GM23338 (cell line): ENCODE measurements around the gene KCNT2. TPM values are rescaled to one million over a fixed set of nuclear protein-coding genes. Genes with fewer than 3 reads are reported as not detected.

Experiments used
- ATAC-seq: fragments of 200-7000 bp; cut with Tn5 transposase; 3 replicates; pipeline ENCODE4 v1.9.1; 2020
- DNase-seq: peaks from one replicate; pipeline ENCODE4 v3.0.0-alpha.2; 2015; ENCODE audit warnings: low spot score
- H2AFZ ChIP-seq: fragments of 200-600 bp; sonication (generic); 2 replicates; pipeline ENCODE4 v1.8.0; 2016; ENCODE audit warnings: antibody characterized with exemption, mild to moderate bottlenecking, moderate library complexity
- H3F3A ChIP-seq: fragments of 200-600 bp; sonication (generic); replicated peaks from 2 replicates; pipeline ENCODE4 v1.8.0; 2017; ENCODE audit warnings: antibody characterized with exemption, mixed run types, low read depth
- H3K27ac ChIP-seq: fragments of 200-600 bp; sonication (generic); 2 replicates; pipeline ENCODE4 v1.6.1; 2016; ENCODE audit warnings: low read depth
- H3K27me3 ChIP-seq: fragments of 200-600 bp; sonication (generic); 2 replicates; pipeline ENCODE4 v1.8.0; 2016; ENCODE audit warnings: mild to moderate bottlenecking, mixed run types, moderate library complexity; ENCODE audit not compliant: insufficient read depth
- H3K36me3 ChIP-seq: fragments of 200-600 bp; sonication (generic); 2 replicates; pipeline ENCODE4 v1.8.0; 2016; ENCODE audit warnings: mild to moderate bottlenecking; ENCODE audit not compliant: insufficient read depth
- H3K4me1 ChIP-seq: fragments of 200-600 bp; sonication (generic); 2 replicates; pipeline ENCODE4 v1.8.0; 2016; ENCODE audit warnings: mild to moderate bottlenecking, moderate library complexity; ENCODE audit not compliant: insufficient read depth
- H3K4me2 ChIP-seq: fragments of 200-600 bp; sonication (generic); 2 replicates; pipeline ENCODE4 v1.7.1; 2017; ENCODE audit warnings: mixed run types
- H3K4me3 ChIP-seq: fragments of 200-600 bp; sonication (generic); 2 replicates; pipeline ENCODE4 v1.6.1; 2016; ENCODE audit warnings: mixed run types
- H3K79me2 ChIP-seq: fragments of 200-600 bp; sonication (generic); replicated peaks from 2 replicates; pipeline ENCODE4 v1.8.0; 2017; ENCODE audit warnings: mild to moderate bottlenecking; ENCODE audit not compliant: insufficient read depth
- H3K9me2 ChIP-seq: fragments of 200-600 bp; sonication (generic); 2 replicates; pipeline ENCODE4 v1.8.0; 2017; ENCODE audit not compliant: insufficient read depth
- H4K20me1 ChIP-seq: fragments of 200-600 bp; sonication (generic); replicated peaks from 2 replicates; pipeline ENCODE4 v1.8.0; 2017; ENCODE audit warnings: mild to moderate bottlenecking; ENCODE audit not compliant: insufficient read depth
- H3K27ac Mint-ChIP-seq: 2 replicates; pipeline ENCODE4 v1.8.0; 2020; ENCODE audit warnings: inconsistent platforms, mild to moderate bottlenecking, moderate library complexity, mixed read lengths
- H3K27me3 Mint-ChIP-seq: 3 replicates; pipeline ENCODE4 v1.8.0; 2022; ENCODE audit warnings: low read depth, mild to moderate bottlenecking, moderate library complexity, mixed read lengths, inconsistent platforms; ENCODE audit not compliant: insufficient read depth, poor library complexity
- H3K36me3 Mint-ChIP-seq: 3 replicates; pipeline ENCODE4 v1.8.0; 2021; ENCODE audit warnings: low read depth, mild to moderate bottlenecking, inconsistent platforms, moderate library complexity, mixed read lengths
- H3K4me1 Mint-ChIP-seq: 3 replicates; pipeline ENCODE4 v1.8.0; 2020; ENCODE audit warnings: mild to moderate bottlenecking, inconsistent platforms, mixed read lengths
- H3K4me3 Mint-ChIP-seq: 3 replicates; pipeline ENCODE4 v1.8.0; 2021; ENCODE audit warnings: moderate library complexity, mild to moderate bottlenecking, inconsistent platforms, mixed read lengths
- H3K9me3 Mint-ChIP-seq: 3 replicates; pipeline ENCODE4 v1.8.0; 2020; ENCODE audit warnings: moderate library complexity, mild to moderate bottlenecking, inconsistent platforms, mixed read lengths
- CREB1 ChIP-seq: fragments of 250-450 bp; sonication (Bioruptor Pico); IDR thresholded peaks from 2 replicates; pipeline ENCODE4 v1.5.0; 2020; ENCODE audit warnings: low read depth, mild to moderate bottlenecking, moderate library complexity
- EZH2 ChIP-seq: fragments of 200-600 bp; sonication (generic); IDR thresholded peaks from one replicate; pipeline ENCODE4 v1.8.0; 2017; ENCODE audit warnings: antibody characterized with exemption, mild to moderate bottlenecking, low read depth; ENCODE audit not compliant: unreplicated experiment
- EZH2phosphoT487 ChIP-seq: fragments of 200-600 bp; sonication (generic); IDR thresholded peaks from one replicate; pipeline ENCODE4 v1.8.1; 2018; ENCODE audit warnings: antibody characterized with exemption; ENCODE audit not compliant: unreplicated experiment
- JUNB ChIP-seq: IDR thresholded peaks from one replicate; pipeline ENCODE4 v1.6.1; 2016; ENCODE audit warnings: antibody characterized with exemption; ENCODE audit not compliant: unreplicated experiment
- NANOG ChIP-seq: IDR thresholded peaks from 2 replicates; pipeline ENCODE4 v1.6.1; 2016; ENCODE audit warnings: antibody characterized with exemption, borderline replicate concordance
- POLR2AphosphoS5 ChIP-seq: IDR thresholded peaks from 2 replicates; pipeline ENCODE4 v1.6.1; 2016; ENCODE audit warnings: antibody characterized with exemption, low read depth
- STAT1 ChIP-seq: IDR thresholded peaks from one replicate; pipeline ENCODE4 v1.6.1; 2016; ENCODE audit warnings: antibody characterized with exemption; ENCODE audit not compliant: unreplicated experiment
- ZNF114 ChIP-seq: fragments of 250-450 bp; sonication (Bioruptor Pico); IDR thresholded peaks from 2 replicates; pipeline ENCODE4 v1.5.0; 2020; ENCODE audit warnings: mild to moderate bottlenecking, moderate library complexity
- ZNF331 ChIP-seq: fragments of 250-450 bp; sonication (Bioruptor Pico); IDR thresholded peaks from 2 replicates; pipeline ENCODE4 v1.5.0; 2020; ENCODE audit warnings: low read depth, mild to moderate bottlenecking, moderate library complexity
- polyA plus RNA-seq: library from polyadenylated mRNA; unstranded; fragments of >200 nt; fragmentation: Nextera tagmentation; extraction: Ambion mirVana; gene quantifications from 2 replicates; pipeline ENCODE4 v1.2.1, GENCODE V29; 2016
- total RNA-seq: library from RNA; depleted of rRNA; stranded (reverse); fragments of >200 nt; shearing (Covaris generic); gene quantifications from 2 replicates; pipeline ENCODE4 v1.2.3, GENCODE V29; 2014
- TF ChIP-seq, protein P1 (sequence below), 2 experiments: fragments of 200-600 bp in 1 of 2; sonication (generic) in 1 of 2; conservative IDR thresholded peaks; 2 replicates each; pipeline versions ENCODE4 v1.5.1 to v1.6.1; 2016 to 2017; ENCODE audit warnings: antibody characterized with exemption in 2 of 2, low read depth in 2 of 2, mild to moderate bottlenecking in 2 of 2, moderate library complexity in 1 of 2
- TF ChIP-seq, protein P2 (sequence below): fragments of 250-450 bp; sonication (Bioruptor Pico); IDR thresholded peaks from 2 replicates; pipeline ENCODE4 v1.5.0; 2020; ENCODE audit warnings: mild to moderate bottlenecking, moderate library complexity
- TF ChIP-seq, protein P3 (sequence below): IDR thresholded peaks from 2 replicates; pipeline ENCODE4 v1.6.1; 2016; ENCODE audit warnings: antibody characterized with exemption
- TF ChIP-seq, protein P4 (sequence below): IDR thresholded peaks from one replicate; pipeline ENCODE4 v1.6.1; 2018; ENCODE audit warnings: antibody characterized with exemption; ENCODE audit not compliant: unreplicated experiment

KCNT2 gene
- total and polyA plus RNA-seq, 2 experiments from 2014 or later: 5.4 to 13.4 TPM

DNA sequence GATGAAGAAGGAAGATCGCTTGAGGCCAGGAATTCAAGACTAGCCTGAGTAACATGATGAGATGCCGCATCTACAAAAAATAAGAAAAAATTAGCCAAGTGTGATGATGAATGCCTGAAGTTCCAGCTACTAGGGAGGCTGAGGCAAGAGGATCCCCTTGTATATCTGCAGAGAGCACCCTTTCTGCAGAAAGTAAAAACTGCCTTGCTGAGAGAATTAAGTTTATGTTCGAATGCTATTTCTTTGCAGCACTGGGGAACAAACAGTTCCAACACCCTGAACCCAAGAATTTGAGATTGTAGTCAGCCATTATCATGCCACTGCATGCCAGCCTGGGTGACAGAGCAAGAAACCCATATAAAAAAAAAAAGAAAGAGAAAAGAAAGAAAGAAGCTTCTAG lies 20.6 kb upstream of the KCNT2 start:
- Histone ChIP-seq H3K27me3 (no peaks in the 10 kb centered on the region), H3K36me3 (peaks cover 4% of the 10 kb centered on the region; the same call in 1 of the 2 replicates), H4K20me1 (no peaks in the 10 kb centered on the region), H3K4me1 (no peaks in the 10 kb centered on the region), H3K4me3 (no peak overlapping the region), H3K27ac (no peak overlapping the region), H2AFZ (no peak overlapping the region), H3K4me2 (no peak overlapping the region), H3K79me2 (no peaks in the 10 kb centered on the region), H3K9me2 (no peaks in the 10 kb centered on the region), H3F3A (no peaks in the 10 kb centered on the region)
- H3K4me3 Mint-ChIP-seq: no peak overlapping the region
- no peak for ATAC-seq
- TF ChIP-seq POLR2AphosphoS5 (no peak), JUNB (no peak), NANOG (no peak), STAT1 (no peak), ZNF331 (CRISPR knock-in tag) (no peak), EZH2 (no peak), EZH2phosphoT487 (no peak), CREB1 (CRISPR knock-in tag) (no peak), ZNF114 (CRISPR knock-in tag) (no peak)
- TF ChIP-seq, protein P1, sequence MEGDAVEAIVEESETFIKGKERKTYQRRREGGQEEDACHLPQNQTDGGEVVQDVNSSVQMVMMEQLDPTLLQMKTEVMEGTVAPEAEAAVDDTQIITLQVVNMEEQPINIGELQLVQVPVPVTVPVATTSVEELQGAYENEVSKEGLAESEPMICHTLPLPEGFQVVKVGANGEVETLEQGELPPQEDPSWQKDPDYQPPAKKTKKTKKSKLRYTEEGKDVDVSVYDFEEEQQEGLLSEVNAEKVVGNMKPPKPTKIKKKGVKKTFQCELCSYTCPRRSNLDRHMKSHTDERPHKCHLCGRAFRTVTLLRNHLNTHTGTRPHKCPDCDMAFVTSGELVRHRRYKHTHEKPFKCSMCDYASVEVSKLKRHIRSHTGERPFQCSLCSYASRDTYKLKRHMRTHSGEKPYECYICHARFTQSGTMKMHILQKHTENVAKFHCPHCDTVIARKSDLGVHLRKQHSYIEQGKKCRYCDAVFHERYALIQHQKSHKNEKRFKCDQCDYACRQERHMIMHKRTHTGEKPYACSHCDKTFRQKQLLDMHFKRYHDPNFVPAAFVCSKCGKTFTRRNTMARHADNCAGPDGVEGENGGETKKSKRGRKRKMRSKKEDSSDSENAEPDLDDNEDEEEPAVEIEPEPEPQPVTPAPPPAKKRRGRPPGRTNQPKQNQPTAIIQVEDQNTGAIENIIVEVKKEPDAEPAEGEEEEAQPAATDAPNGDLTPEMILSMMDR (conservative IDR thresholded peaks at IDR 0.05; ENCODE audit: low read depth in 2 of 2): no peak
- TF ChIP-seq, protein P2, sequence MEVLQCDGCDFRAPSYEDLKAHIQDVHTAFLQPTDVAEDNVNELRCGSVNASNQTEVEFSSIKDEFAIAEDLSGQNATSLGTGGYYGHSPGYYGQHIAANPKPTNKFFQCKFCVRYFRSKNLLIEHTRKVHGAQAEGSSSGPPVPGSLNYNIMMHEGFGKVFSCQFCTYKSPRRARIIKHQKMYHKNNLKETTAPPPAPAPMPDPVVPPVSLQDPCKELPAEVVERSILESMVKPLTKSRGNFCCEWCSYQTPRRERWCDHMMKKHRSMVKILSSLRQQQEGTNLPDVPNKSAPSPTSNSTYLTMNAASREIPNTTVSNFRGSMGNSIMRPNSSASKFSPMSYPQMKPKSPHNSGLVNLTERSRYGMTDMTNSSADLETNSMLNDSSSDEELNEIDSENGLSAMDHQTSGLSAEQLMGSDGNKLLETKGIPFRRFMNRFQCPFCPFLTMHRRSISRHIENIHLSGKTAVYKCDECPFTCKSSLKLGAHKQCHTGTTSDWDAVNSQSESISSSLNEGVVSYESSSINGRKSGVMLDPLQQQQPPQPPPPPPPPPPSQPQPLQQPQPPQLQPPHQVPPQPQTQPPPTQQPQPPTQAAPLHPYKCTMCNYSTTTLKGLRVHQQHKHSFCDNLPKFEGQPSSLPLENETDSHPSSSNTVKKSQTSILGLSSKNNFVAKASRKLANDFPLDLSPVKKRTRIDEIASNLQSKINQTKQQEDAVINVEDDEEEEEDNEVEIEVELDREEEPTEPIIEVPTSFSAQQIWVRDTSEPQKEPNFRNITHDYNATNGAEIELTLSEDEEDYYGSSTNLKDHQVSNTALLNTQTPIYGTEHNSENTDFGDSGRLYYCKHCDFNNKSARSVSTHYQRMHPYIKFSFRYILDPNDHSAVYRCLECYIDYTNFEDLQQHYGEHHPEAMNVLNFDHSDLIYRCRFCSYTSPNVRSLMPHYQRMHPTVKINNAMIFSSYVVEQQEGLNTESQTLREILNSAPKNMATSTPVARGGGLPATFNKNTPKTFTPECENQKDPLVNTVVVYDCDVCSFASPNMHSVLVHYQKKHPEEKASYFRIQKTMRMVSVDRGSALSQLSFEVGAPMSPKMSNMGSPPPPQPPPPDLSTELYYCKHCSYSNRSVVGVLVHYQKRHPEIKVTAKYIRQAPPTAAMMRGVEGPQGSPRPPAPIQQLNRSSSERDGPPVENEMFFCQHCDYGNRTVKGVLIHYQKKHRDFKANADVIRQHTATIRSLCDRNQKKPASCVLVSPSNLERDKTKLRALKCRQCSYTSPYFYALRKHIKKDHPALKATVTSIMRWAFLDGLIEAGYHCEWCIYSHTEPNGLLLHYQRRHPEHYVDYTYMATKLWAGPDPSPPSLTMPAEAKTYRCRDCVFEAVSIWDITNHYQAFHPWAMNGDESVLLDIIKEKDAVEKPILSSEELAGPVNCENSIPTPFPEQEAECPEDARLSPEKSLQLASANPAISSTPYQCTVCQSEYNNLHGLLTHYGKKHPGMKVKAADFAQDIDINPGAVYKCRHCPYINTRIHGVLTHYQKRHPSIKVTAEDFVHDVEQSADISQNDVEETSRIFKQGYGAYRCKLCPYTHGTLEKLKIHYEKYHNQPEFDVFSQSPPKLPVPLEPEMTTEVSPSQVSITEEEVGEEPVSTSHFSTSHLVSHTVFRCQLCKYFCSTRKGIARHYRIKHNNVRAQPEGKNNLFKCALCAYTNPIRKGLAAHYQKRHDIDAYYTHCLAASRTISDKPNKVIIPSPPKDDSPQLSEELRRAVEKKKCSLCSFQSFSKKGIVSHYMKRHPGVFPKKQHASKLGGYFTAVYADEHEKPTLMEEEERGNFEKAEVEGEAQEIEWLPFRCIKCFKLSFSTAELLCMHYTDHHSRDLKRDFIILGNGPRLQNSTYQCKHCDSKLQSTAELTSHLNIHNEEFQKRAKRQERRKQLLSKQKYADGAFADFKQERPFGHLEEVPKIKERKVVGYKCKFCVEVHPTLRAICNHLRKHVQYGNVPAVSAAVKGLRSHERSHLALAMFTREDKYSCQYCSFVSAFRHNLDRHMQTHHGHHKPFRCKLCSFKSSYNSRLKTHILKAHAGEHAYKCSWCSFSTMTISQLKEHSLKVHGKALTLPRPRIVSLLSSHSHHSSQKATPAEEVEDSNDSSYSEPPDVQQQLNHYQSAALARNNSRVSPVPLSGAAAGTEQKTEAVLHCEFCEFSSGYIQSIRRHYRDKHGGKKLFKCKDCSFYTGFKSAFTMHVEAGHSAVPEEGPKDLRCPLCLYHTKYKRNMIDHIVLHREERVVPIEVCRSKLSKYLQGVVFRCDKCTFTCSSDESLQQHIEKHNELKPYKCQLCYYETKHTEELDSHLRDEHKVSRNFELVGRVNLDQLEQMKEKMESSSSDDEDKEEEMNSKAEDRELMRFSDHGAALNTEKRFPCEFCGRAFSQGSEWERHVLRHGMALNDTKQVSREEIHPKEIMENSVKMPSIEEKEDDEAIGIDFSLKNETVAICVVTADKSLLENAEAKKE (CRISPR knock-in tag): no peak
- TF ChIP-seq, protein P3, sequence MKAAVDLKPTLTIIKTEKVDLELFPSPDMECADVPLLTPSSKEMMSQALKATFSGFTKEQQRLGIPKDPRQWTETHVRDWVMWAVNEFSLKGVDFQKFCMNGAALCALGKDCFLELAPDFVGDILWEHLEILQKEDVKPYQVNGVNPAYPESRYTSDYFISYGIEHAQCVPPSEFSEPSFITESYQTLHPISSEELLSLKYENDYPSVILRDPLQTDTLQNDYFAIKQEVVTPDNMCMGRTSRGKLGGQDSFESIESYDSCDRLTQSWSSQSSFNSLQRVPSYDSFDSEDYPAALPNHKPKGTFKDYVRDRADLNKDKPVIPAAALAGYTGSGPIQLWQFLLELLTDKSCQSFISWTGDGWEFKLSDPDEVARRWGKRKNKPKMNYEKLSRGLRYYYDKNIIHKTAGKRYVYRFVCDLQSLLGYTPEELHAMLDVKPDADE: no peak
- TF ChIP-seq, protein P4, sequence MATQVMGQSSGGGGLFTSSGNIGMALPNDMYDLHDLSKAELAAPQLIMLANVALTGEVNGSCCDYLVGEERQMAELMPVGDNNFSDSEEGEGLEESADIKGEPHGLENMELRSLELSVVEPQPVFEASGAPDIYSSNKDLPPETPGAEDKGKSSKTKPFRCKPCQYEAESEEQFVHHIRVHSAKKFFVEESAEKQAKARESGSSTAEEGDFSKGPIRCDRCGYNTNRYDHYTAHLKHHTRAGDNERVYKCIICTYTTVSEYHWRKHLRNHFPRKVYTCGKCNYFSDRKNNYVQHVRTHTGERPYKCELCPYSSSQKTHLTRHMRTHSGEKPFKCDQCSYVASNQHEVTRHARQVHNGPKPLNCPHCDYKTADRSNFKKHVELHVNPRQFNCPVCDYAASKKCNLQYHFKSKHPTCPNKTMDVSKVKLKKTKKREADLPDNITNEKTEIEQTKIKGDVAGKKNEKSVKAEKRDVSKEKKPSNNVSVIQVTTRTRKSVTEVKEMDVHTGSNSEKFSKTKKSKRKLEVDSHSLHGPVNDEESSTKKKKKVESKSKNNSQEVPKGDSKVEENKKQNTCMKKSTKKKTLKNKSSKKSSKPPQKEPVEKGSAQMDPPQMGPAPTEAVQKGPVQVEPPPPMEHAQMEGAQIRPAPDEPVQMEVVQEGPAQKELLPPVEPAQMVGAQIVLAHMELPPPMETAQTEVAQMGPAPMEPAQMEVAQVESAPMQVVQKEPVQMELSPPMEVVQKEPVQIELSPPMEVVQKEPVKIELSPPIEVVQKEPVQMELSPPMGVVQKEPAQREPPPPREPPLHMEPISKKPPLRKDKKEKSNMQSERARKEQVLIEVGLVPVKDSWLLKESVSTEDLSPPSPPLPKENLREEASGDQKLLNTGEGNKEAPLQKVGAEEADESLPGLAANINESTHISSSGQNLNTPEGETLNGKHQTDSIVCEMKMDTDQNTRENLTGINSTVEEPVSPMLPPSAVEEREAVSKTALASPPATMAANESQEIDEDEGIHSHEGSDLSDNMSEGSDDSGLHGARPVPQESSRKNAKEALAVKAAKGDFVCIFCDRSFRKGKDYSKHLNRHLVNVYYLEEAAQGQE: no peak
- peaks cover 2% of the 10 kb centered on the region; the same call in 1 of the 3 replicates for H3K4me1 Mint-ChIP-seq
- no peaks in the 10 kb centered on the region for H3K27me3 Mint-ChIP-seq
- peaks cover 19% of the 10 kb centered on the region for H3K9me3 Mint-ChIP-seq
- DNase-seq: no peak
- no peak overlapping the region for H3K27ac Mint-ChIP-seq
- H3K36me3 Mint-ChIP-seq: peaks cover 13% of the 10 kb centered on the region
